C4-2B (cell line): Measurements from ENCODE around the gene DBNDD1.

Source experiments
- H3K27ac ChIP-seq: fragments of 450-650 bp; 2 replicates; pipeline ENCODE4 v1.5.1; 2017
- CTCF ChIP-seq: fragments of 450-650 bp; conservative IDR thresholded peaks from 2 replicates; pipeline ENCODE4 v1.5.1; 2017; ENCODE audit warnings: mild to moderate bottlenecking
- ZFX ChIP-seq: fragments of 450-650 bp; IDR thresholded peaks from 2 replicates; pipeline ENCODE4 v1.6.1; 2017

DBNDD1 gene

GRCh38 chr16:90033387-90033786 is 14.1 kb upstream of the DBNDD1 start:
- no peak overlapping the region for H3K27ac ChIP-seq

GRCh38 chr16:90032674-90033331 is 13.5 kb upstream of the DBNDD1 start:
- no peak overlapping the region for H3K27ac ChIP-seq
- TF ChIP-seq ZFX (no peak), CTCF (no peak)

More at GRCh38 chr16:90033387-90033786, 14.1 kb upstream of the DBNDD1 start:
- TF ChIP-seq ZFX = no peak
- no peak for TF ChIP-seq CTCF

GRCh38 chr16:90031931-90032673 is 12.8 kb upstream of the DBNDD1 start:
- no peak for TF ChIP-seq ZFX
- no peak for TF ChIP-seq CTCF
- H3K27ac ChIP-seq = no peak overlapping the region

GRCh38 chr16:90031186-90031930 is 12.1 kb upstream of the DBNDD1 start:
- TF ChIP-seq ZFX = no peak
- no peak for TF ChIP-seq CTCF

GRCh38 chr16:90028985-90029384 is 9.7 kb upstream of the DBNDD1 start:
- no peak for TF ChIP-seq ZFX
- TF ChIP-seq CTCF = no peak
- no peak overlapping the region for H3K27ac ChIP-seq

More at GRCh38 chr16:90031186-90031930, 12.1 kb upstream of the DBNDD1 start:
- no peak overlapping the region for H3K27ac ChIP-seq

GRCh38 chr16:90027611-90028010 is 8.4 kb upstream of the DBNDD1 start:
- TF ChIP-seq ZFX (no peak), CTCF (no peak)
- H3K27ac ChIP-seq = no peak overlapping the region

GRCh38 chr16:90026135-90026534 is 6.9 kb upstream of the DBNDD1 start:
- no peak overlapping the region for H3K27ac ChIP-seq
- no peak for TF ChIP-seq CTCF
- TF ChIP-seq ZFX = no peak
